ENCODE measurements around the gene DLGAP1.

The DLGAP1 gene

GRCh38 chr18:3799515-3799914, 655.6 kb downstream of the DLGAP1 start:
- DNase-seq (ENCODE audit: low spot score) (no peak), ATAC-seq (ENCODE audit: low read depth) (no peak)
- no peak for TF ChIP-seq CTCF (IDR thresholded peaks at IDR 0.05; ENCODE audit: poor library complexity, severe bottlenecking)
- no peak overlapping the region for H3K4me3 ChIP-seq (ENCODE audit: severe bottlenecking)
- no peaks in the 10 kb centered on the region for H3K9me3 ChIP-seq (ENCODE audit: severe bottlenecking)
- H3K36me3 ChIP-seq (ENCODE audit: low read depth) = no peaks in the 10 kb centered on the region
- no peak overlapping the region for H3K27ac ChIP-seq (ENCODE audit: poor library complexity, severe bottlenecking)
- no peaks in the 10 kb centered on the region for H3K27me3 ChIP-seq (ENCODE audit: insufficient read depth, poor library complexity, severe bottlenecking)
- peaks cover 6% of the 10 kb centered on the region for H3K4me1 ChIP-seq (ENCODE audit: insufficient read depth, poor library complexity, severe bottlenecking)

GRCh38 chr18:3798032-3798431, 657.1 kb downstream of the DLGAP1 start:
- Histone ChIP-seq H3K9me3 (ENCODE audit: severe bottlenecking) (no peaks in the 10 kb centered on the region), H3K27ac (ENCODE audit: poor library complexity, severe bottlenecking) (no peak overlapping the region), H3K4me3 (ENCODE audit: severe bottlenecking) (no peak overlapping the region), H3K36me3 (ENCODE audit: low read depth) (no peaks in the 10 kb centered on the region), H3K27me3 (ENCODE audit: insufficient read depth, poor library complexity, severe bottlenecking) (no peaks in the 10 kb centered on the region), H3K4me1 (ENCODE audit: insufficient read depth, poor library complexity, severe bottlenecking) (peaks cover 21% of the 10 kb centered on the region)
- no peak for DNase-seq (ENCODE audit: low spot score)
- no peak for ATAC-seq (ENCODE audit: low read depth)
- no peak for TF ChIP-seq CTCF (IDR thresholded peaks at IDR 0.05; ENCODE audit: poor library complexity, severe bottlenecking)

GRCh38 chr18:3796434-3796833, 658.7 kb downstream of the DLGAP1 start:
- ATAC-seq (ENCODE audit: low read depth) (no peak), DNase-seq (ENCODE audit: low spot score) (no peak)
- H3K4me3 ChIP-seq (ENCODE audit: severe bottlenecking) = no peak overlapping the region
- H3K4me1 ChIP-seq (ENCODE audit: insufficient read depth, poor library complexity, severe bottlenecking) = peaks cover 25% of the 10 kb centered on the region
- no peaks in the 10 kb centered on the region for H3K27me3 ChIP-seq (ENCODE audit: insufficient read depth, poor library complexity, severe bottlenecking)
- no peak for TF ChIP-seq CTCF (IDR thresholded peaks at IDR 0.05; ENCODE audit: poor library complexity, severe bottlenecking)
- no peak overlapping the region for H3K27ac ChIP-seq (ENCODE audit: poor library complexity, severe bottlenecking)
- no peaks in the 10 kb centered on the region for H3K9me3 ChIP-seq (ENCODE audit: severe bottlenecking)
- no peaks in the 10 kb centered on the region for H3K36me3 ChIP-seq (ENCODE audit: low read depth)

GRCh38 chr18:3794537-3795348, 660.4 kb downstream of the DLGAP1 start:
- Histone ChIP-seq H3K27me3 (ENCODE audit: insufficient read depth, poor library complexity, severe bottlenecking) (no peaks in the 10 kb centered on the region), H3K4me3 (ENCODE audit: severe bottlenecking) (no peak overlapping the region), H3K4me1 (ENCODE audit: insufficient read depth, poor library complexity, severe bottlenecking) (peaks cover 25% of the 10 kb centered on the region), H3K27ac (ENCODE audit: poor library complexity, severe bottlenecking) (peak overlapping the region; percentile 82), H3K9me3 (ENCODE audit: severe bottlenecking) (no peaks in the 10 kb centered on the region), H3K36me3 (ENCODE audit: low read depth) (no peaks in the 10 kb centered on the region)
- no peak for TF ChIP-seq CTCF (IDR thresholded peaks at IDR 0.05; ENCODE audit: poor library complexity, severe bottlenecking)
- DNase-seq (ENCODE audit: low spot score) (peak; percentile 77), ATAC-seq (ENCODE audit: low read depth) (peak; percentile 96)

- no peaks in the 10 kb centered on the region for H3K27me3 ChIP-seq (ENCODE audit: insufficient read depth, poor library complexity, severe bottlenecking)
- no peak for ATAC-seq (ENCODE audit: low read depth)
- H3K36me3 ChIP-seq (ENCODE audit: low read depth) = no peaks in the 10 kb centered on the region
- peak overlapping the region; percentile 82 for H3K27ac ChIP-seq (ENCODE audit: poor library complexity, severe bottlenecking)
- no peaks in the 10 kb centered on the region for H3K9me3 ChIP-seq (ENCODE audit: severe bottlenecking)
- TF ChIP-seq CTCF (IDR thresholded peaks at IDR 0.05; ENCODE audit: poor library complexity, severe bottlenecking) = no peak
- no peak for DNase-seq (ENCODE audit: low spot score)
- no peak overlapping the region for H3K4me3 ChIP-seq (ENCODE audit: severe bottlenecking)
- peaks cover 25% of the 10 kb centered on the region for H3K4me1 ChIP-seq (ENCODE audit: insufficient read depth, poor library complexity, severe bottlenecking)
Observed at GRCh38 chr18:3793545-3793944, 661.6 kb downstream of the DLGAP1 start.

Measured in RWPE2 (cell line).